ENCODE measurements around the gene FUOM.

Gene FUOM

GRCh38 chr10:133366751-133367150 is 8.9 kb upstream of the FUOM start:
- DNase-seq (ENCODE audit: low read depth), result no peak

- DNase-seq (ENCODE audit: low read depth), result no peak
Measured at GRCh38 chr10:133366130-133366478, 8.3 kb upstream of the FUOM start.

GRCh38 chr10:133365461-133366129 is 7.8 kb upstream of the FUOM start:
- no peak for DNase-seq (ENCODE audit: low read depth)

- DNase-seq (ENCODE audit: low read depth), result no peak
Measured at GRCh38 chr10:133364645-133365431, 7.0 kb upstream of the FUOM start.

GRCh38 chr10:133362846-133363245 is 5.0 kb upstream of the FUOM start:
- no peak for DNase-seq (ENCODE audit: low read depth)

- no peak for DNase-seq (ENCODE audit: low read depth)
Measured at GRCh38 chr10:133361773-133362441, 4.1 kb upstream of the FUOM start.

GRCh38 chr10:133361227-133361626 is 3.4 kb upstream of the FUOM start:
- no peak for DNase-seq (ENCODE audit: low read depth)

- DNase-seq (ENCODE audit: low read depth), result no peak
Measured at GRCh38 chr10:133359972-133360610, 2.3 kb upstream of the FUOM start.

- DNase-seq (ENCODE audit: low read depth), result no peak
Measured at GRCh38 chr10:133359554-133359971, 1.7 kb upstream of the FUOM start.

GRCh38 chr10:133358925-133359310 is 1.1 kb upstream of the FUOM start:
- DNase-seq (ENCODE audit: low read depth), result no peak

- no peak for DNase-seq (ENCODE audit: low read depth)
Measured at GRCh38 chr10:133358162-133358924, 524 bp upstream of the FUOM start.

GRCh38 chr10:133356549-133357284 is 1.1 kb downstream of the FUOM start:
- DNase-seq (ENCODE audit: low read depth), result no peak

- DNase-seq (ENCODE audit: low read depth), result no peak
Measured at GRCh38 chr10:133355991-133356390, 1.8 kb downstream of the FUOM start.

- DNase-seq (ENCODE audit: low read depth), result no peak
Measured at GRCh38 chr10:133355266-133355665, 2.6 kb downstream of the FUOM start.

- DNase-seq (ENCODE audit: low read depth), result no peak
Measured at GRCh38 chr10:133354672-133355240, 3.1 kb downstream of the FUOM start.

GRCh38 chr10:133353988-133354605 is 3.7 kb downstream of the FUOM start:
- DNase-seq (ENCODE audit: low read depth), result no peak

GRCh38 chr10:133353202-133353959 is 4.4 kb downstream of the FUOM start:
- DNase-seq (ENCODE audit: low read depth), result no peak

- no peak for DNase-seq (ENCODE audit: low read depth)
Measured at GRCh38 chr10:133351408-133352318, 6.2 kb downstream of the FUOM start.

GRCh38 chr10:133350950-133351329 is 6.9 kb downstream of the FUOM start:
- no peak for DNase-seq (ENCODE audit: low read depth)

All from ELR (cell line).